Stomach (tissue), 9 donors: ENCODE measurements around the gene SPNS2. TPM values are rescaled to one million over a fixed set of nuclear protein-coding genes. Genes with fewer than 3 reads are reported as not detected.
A peak's percentile ranks its signal among the peaks of the same experiment; 100 is the strongest.

ENCODE experiments used
- DNase-seq, 2 donors: peaks; one replicate each; pipeline versions ENCODE4 v3.0.0 to v3.0.0-alpha.2; 2013 to 2019
- H3K27ac ChIP-seq, 5 donors: fragments of 200-600 bp in 4 of 5; sonication (generic) in 4 of 5; one replicate each; pipeline ENCODE4 v1.5.1; 2013 to 2019; ENCODE audit warnings: mild to moderate bottlenecking in 1 of 5, moderate library complexity in 1 of 5
- H3K27me3 ChIP-seq, 3 donors: fragments of 200-600 bp; sonication (generic); one replicate each; pipeline ENCODE4 v1.5.1; 2017 to 2019; ENCODE audit warnings: mixed run types in 1 of 3
- H3K36me3 ChIP-seq, 4 donors: fragments of 200-600 bp; sonication (generic); 1 replicate in 3 of 4; 2 replicates in 1 of 4; pipeline ENCODE4 v1.5.1; 2016 to 2019
- H3K4me1 ChIP-seq, 4 donors: fragments of 200-600 bp; sonication (generic); one replicate each; pipeline ENCODE4 v1.5.1; 2016 to 2019
- H3K4me3 ChIP-seq, 4 donors: fragments of 200-600 bp; sonication (generic) in 3 of 4; one replicate each; pipeline ENCODE4 v1.5.1; 2016 to 2019; ENCODE audit warnings: mild to moderate bottlenecking in 1 of 4
- H3K9me3 ChIP-seq, 4 donors: fragments of 200-600 bp; sonication (generic); one replicate each; pipeline ENCODE4 v1.5.1; 2016 to 2019
- CTCF ChIP-seq, 7 experiments: fragments of 450-650 bp in 4 of 7; fragments of 200-600 bp in 3 of 7; sonication (generic) in 3 of 7; IDR thresholded peaks; one replicate each; pipeline ENCODE4 v1.5.1; 2016 to 2019; ENCODE audit warnings: antibody characterized with exemption in 7 of 7, control low read depth in 2 of 7, mild to moderate bottlenecking in 1 of 7
- EP300 ChIP-seq: sonication (generic); formaldehyde crosslinking; IDR thresholded peaks from one replicate; pipeline ENCODE4 v1.6.1; 2017; ENCODE audit warnings: antibody characterized with exemption
- POLR2A ChIP-seq, 4 donors: fragments of 450-650 bp; IDR thresholded peaks; one replicate each; pipeline ENCODE4 v1.6.1; 2016; ENCODE audit warnings: antibody characterized with exemption in 4 of 4, control low read depth in 2 of 4, mild to moderate bottlenecking in 1 of 4, moderate library complexity in 1 of 4
- POLR2AphosphoS5 ChIP-seq, 3 donors: sonication (generic); formaldehyde crosslinking; IDR thresholded peaks; one replicate each; pipeline ENCODE4 v1.6.1; 2016; ENCODE audit warnings: antibody characterized with exemption in 3 of 3
- WGBS, 5 donors: extraction: QIAGEN DNeasy Blood & Tissue Kit in 3 of 5; methylation state at CpG; one replicate each; pipeline versions ENCODE4 v1.1.5 to v1.1.7; 2013 to 2018; 5-methylcytosine and 5-hydroxymethylcytosine counted together
- intact Hi-C: fragments of 100-400 bp; cut with DNase I; formaldehyde crosslinking; loops from one replicate; pipeline ENCODE4 v1.15.1; 2023; ENCODE audit warnings: low total_unique reads
- polyA plus RNA-seq, 3 donors: library from polyadenylated mRNA; stranded (reverse); fragments of 200-250 nt; gene quantifications; one replicate each; pipeline ENCODE4 v1.2.3, GENCODE V29; 2013
- total RNA-seq, 5 donors: library from RNA; depleted of rRNA; stranded (reverse); fragments of >200 nt; gene quantifications; one replicate each; pipeline versions ENCODE4 v1.1.0 to v1.2.3, GENCODE V29; 2014 to 2016
- donor health status: healthy with polysubstance abuse.
- donor health status: Bipolar disorder and iron deficiency.
- donor health status: healthy.

SPNS2 gene
- total and polyA plus RNA-seq, 8 donors: 4.1 to 67.7 (median 24.3) TPM

GRCh38 chr17:4475463-4475862 is 23.2 kb upstream of the SPNS2 start:
- H3K36me3 ChIP-seq: no peaks in the 10 kb centered on the region
- H3K4me1 ChIP-seq: peaks cover 30 to 57% (median 42%) of the 10 kb centered on the region in 4 donors
- H3K9me3 ChIP-seq: no peaks in the 10 kb centered on the region
- no peak for DNase-seq
- H3K27ac ChIP-seq: peak overlapping the region in 4 of 5 donors; percentile 68 to 80 (median 78)
- intact Hi-C loops: no loop called here
- H3K4me3 ChIP-seq: no peak overlapping the region
- no peaks in the 10 kb centered on the region for H3K27me3 ChIP-seq
- 73 to 88% (median 84%) methylated on average over 7 of the region's 7 CpGs for WGBS, 5 donors
- TF ChIP-seq POLR2A (IDR thresholded peaks at IDR 0.05): no peak
- no peak for TF ChIP-seq CTCF (IDR thresholded peaks at IDR 0.05)
- TF ChIP-seq POLR2AphosphoS5 (IDR thresholded peaks at IDR 0.05): no peak
- no peak for TF ChIP-seq EP300

DNA sequence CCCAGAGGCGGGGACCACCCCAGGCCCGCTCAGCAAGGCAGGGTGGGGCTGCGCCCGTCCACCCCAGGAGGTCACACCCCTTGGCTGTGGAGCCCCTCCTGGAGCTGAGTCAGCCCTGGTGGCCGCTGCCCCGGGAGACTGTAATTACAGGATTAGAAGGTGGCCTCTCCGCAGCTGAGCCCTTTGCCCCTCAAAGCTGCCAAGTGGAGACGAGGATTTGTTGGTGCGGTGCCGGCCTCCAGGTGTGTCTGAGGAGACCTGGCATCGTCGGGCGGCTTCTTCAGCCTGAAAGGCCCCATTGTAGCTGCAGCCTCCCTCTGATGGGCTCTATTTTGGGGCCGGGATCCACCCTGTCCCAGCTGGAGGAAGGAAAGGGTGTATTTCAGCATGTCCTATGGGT is 22.7 kb upstream of the SPNS2 start:
- peak; percentile 50 to 70 for DNase-seq
- intact Hi-C loops: no loop called here
- Histone ChIP-seq H3K36me3 (no peaks in the 10 kb centered on the region), H3K27ac (peak overlapping the region; percentile 55 to 80 (median 78)), H3K4me3 (no peak overlapping the region), H3K27me3 (no peaks in the 10 kb centered on the region), H3K9me3 (no peaks in the 10 kb centered on the region), H3K4me1 (peaks cover 36 to 62% (median 48%) of the 10 kb centered on the region in 4 donors)
- WGBS, 5 donors: 39 to 75% (median 49%) methylated on average over 7 to 14 of the region's 14 CpGs
- TF ChIP-seq CTCF (IDR thresholded peaks at IDR 0.05) (no peak), POLR2AphosphoS5 (IDR thresholded peaks at IDR 0.05) (no peak), POLR2A (IDR thresholded peaks at IDR 0.05) (no peak), EP300 (no peak)

- TF ChIP-seq EP300 (no peak), POLR2A (IDR thresholded peaks at IDR 0.05) (no peak), POLR2AphosphoS5 (IDR thresholded peaks at IDR 0.05) (peak in 2 of 3 donors; percentile 26 to 45), CTCF (IDR thresholded peaks at IDR 0.05) (no peak)
- H3K4me3 ChIP-seq: no peak overlapping the region
- peak overlapping the region; percentile 55 to 80 (median 78) for H3K27ac ChIP-seq
- WGBS, 5 donors: 46 to 73% (median 52%) methylated on average over 9 to 19 of the region's 19 CpGs
- peaks cover 42 to 68% (median 53%) of the 10 kb centered on the region in 4 donors for H3K4me1 ChIP-seq
- peak; percentile 89 to 91 for DNase-seq
- no peaks in the 10 kb centered on the region for H3K27me3 ChIP-seq
- intact Hi-C loops: no loop called here
- no peaks in the 10 kb centered on the region for H3K36me3 ChIP-seq
- H3K9me3 ChIP-seq: no peaks in the 10 kb centered on the region
Measured at GRCh38 chr17:4476511-4477070, 22.1 kb upstream of the SPNS2 start.

- Histone ChIP-seq H3K9me3 (no peaks in the 10 kb centered on the region), H3K4me1 (peaks cover 44 to 76% (median 60%) of the 10 kb centered on the region in 4 donors), H3K27ac (peak overlapping the region in 4 of 5 donors; percentile 68 to 80 (median 78)), H3K27me3 (no peaks in the 10 kb centered on the region), H3K36me3 (no peaks in the 10 kb centered on the region), H3K4me3 (no peak overlapping the region)
- TF ChIP-seq POLR2AphosphoS5 (IDR thresholded peaks at IDR 0.05) (no peak), EP300 (no peak), POLR2A (IDR thresholded peaks at IDR 0.05) (no peak), CTCF (IDR thresholded peaks at IDR 0.05) (no peak)
- WGBS, 5 donors: 65 to 84% (median 75%) methylated on average over 6 to 10 of the region's 10 CpGs
- intact Hi-C loops: no loop called here
- DNase-seq: no peak
Measured at GRCh38 chr17:4477255-4477791, 21.4 kb upstream of the SPNS2 start.
